H1 (cell line): ENCODE data around the gene TMEM17.

ENCODE experiments used
- CBX8 ChIP-seq: fragments of 300-800, 300-1000 bp; sonication (generic); IDR thresholded peaks from 2 replicates; pipeline ENCODE4 v1.7.1; 2016; ENCODE audit warnings: low read depth, low read length, borderline replicate concordance
- EZH2 ChIP-seq: fragments of 200-600 bp; sonication (generic); IDR thresholded peaks from 2 replicates; pipeline ENCODE4 v1.7.1; 2012; ENCODE audit warnings: low read depth, mild to moderate bottlenecking, moderate library complexity, low read length, inconsistent platforms; ENCODE audit not compliant: severe bottlenecking
- HDAC6 ChIP-seq: IDR thresholded peaks from one replicate; pipeline ENCODE4 v1.7.1; 2012; ENCODE audit warnings: low read depth, mild to moderate bottlenecking, inconsistent platforms, low read length, moderate library complexity
- TCF12 ChIP-seq: IDR thresholded peaks from 2 replicates; pipeline ENCODE4 v1.6.1; 2011; ENCODE audit warnings: low read depth, mild to moderate bottlenecking, low read length
- TF ChIP-seq, protein P1 (sequence below): IDR thresholded peaks from 2 replicates; pipeline ENCODE4 v1.6.1; 2012; ENCODE audit warnings: inconsistent platforms

- TF ChIP-seq TCF12: no peak
- TF ChIP-seq EZH2: no peak
- TF ChIP-seq HDAC6: no peak
- TF ChIP-seq, protein P1, sequence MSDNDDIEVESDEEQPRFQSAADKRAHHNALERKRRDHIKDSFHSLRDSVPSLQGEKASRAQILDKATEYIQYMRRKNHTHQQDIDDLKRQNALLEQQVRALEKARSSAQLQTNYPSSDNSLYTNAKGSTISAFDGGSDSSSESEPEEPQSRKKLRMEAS: no peak
- no peak for TF ChIP-seq CBX8
Measured at GRCh38 chr2:62478093-62478580, 27.9 kb downstream of the TMEM17 start.
